Measurements from ENCODE around the gene PAQR8.
A peak's percentile ranks its signal among the peaks of the same experiment; 100 is the strongest.
"Not testable (repeated sequence)": the region's sequence is repeated elsewhere in the genome, so short reads cannot be mapped to it uniquely, and the experiment has no call there.

Gene PAQR8

GRCh38 chr6:52375780-52376556 lies 14.0 kb downstream of the PAQR8 start:
- DNase-seq = peak in 15 of 58 donors; percentile 3 to 39 (median 11)

- DNase-seq = peak in 18 of 58 donors; percentile 6 to 79 (median 30)
These were observed 14.8 kb downstream of the PAQR8 start for GRCh38 chr6:52376763-52377162.

GRCh38 chr6:52377538-52378221 lies 15.7 kb downstream of the PAQR8 start:
- no peak for DNase-seq

- DNase-seq = no peak
These were observed 19.3 kb downstream of the PAQR8 start for GRCh38 chr6:52381249-52381648.

GRCh38 chr6:52384145-52384766 lies 22.3 kb downstream of the PAQR8 start:
- DNase-seq = no peak

- DNase-seq = no peak
These were observed 23.1 kb downstream of the PAQR8 start for GRCh38 chr6:52385074-52385473.

GRCh38 chr6:52388119-52388518 lies 26.2 kb downstream of the PAQR8 start:
- DNase-seq = not testable (repeated sequence)

GRCh38 chr6:52388790-52389189 lies 26.8 kb downstream of the PAQR8 start:
- DNase-seq = peak in 32 of 58 donors; percentile 9 to 79 (median 39)

GRCh38 chr6:52389264-52389625 lies 27.3 kb downstream of the PAQR8 start:
- DNase-seq = no peak

GRCh38 chr6:52389626-52390360 lies 27.8 kb downstream of the PAQR8 start:
- DNase-seq = peak in 15 of 58 donors; percentile 6 to 63 (median 21)

- DNase-seq = no peak
These were observed 28.4 kb downstream of the PAQR8 start for GRCh38 chr6:52390361-52390727.

- peak in 15 of 58 donors; percentile 4 to 77 (median 28) for DNase-seq
These were observed 29.6 kb downstream of the PAQR8 start for GRCh38 chr6:52391599-52391998.

- DNase-seq = no peak
These were observed 31.0 kb downstream of the PAQR8 start for GRCh38 chr6:52392944-52393343.

GRCh38 chr6:52393780-52394179 lies 31.8 kb downstream of the PAQR8 start:
- no peak for DNase-seq

GRCh38 chr6:52394251-52394666 lies 32.3 kb downstream of the PAQR8 start:
- DNase-seq = no peak

- no peak for DNase-seq
These were observed 34.0 kb downstream of the PAQR8 start for GRCh38 chr6:52395969-52396368.

GRCh38 chr6:52399511-52400312 lies 37.8 kb downstream of the PAQR8 start:
- peak in 17 of 58 donors; percentile 7 to 71 (median 23) for DNase-seq

- no peak for DNase-seq
These were observed 38.5 kb downstream of the PAQR8 start for GRCh38 chr6:52400313-52401041.

GRCh38 chr6:52403086-52403485 lies 41.1 kb downstream of the PAQR8 start:
- DNase-seq = no peak

GRCh38 chr6:52403627-52404026 lies 41.7 kb downstream of the PAQR8 start:
- DNase-seq = peak in 2 of 58 donors; percentile 14 to 21
